Activated CD4-positive, alpha-beta T cell treated with anti-CD3 and anti-CD28 coated beads, Interleukin-2, amount 50 U/mL, for 24 hours (primary cell): Measurements from ENCODE around the gene MYO16.

Source experiments
- DNase-seq, 2 donors: peaks; one replicate each; pipeline ENCODE4 v3.0.0-alpha.2; 2020; ENCODE audit warnings: low read depth in 1 of 2, low spot score in 1 of 2

The MYO16 gene

DNA sequence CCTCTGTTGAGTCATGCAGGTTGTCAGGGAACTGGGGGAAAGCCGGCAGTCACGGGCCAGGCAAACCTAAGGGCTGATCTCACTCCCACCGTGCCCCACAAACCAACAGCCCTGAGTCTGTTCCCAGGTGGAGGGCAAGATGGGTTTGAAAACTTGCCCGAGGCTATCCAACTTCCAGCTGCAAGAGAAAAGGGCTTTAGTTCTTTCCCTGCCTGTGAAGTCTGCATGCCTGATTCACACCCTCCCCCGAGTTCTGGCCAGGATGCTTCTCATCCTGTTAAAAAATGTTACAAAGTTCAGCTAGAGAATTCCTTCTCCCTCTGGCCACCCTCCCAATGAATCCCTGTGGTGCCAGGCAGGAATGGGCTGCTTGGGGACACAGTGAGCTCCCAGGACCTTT, 33.1 kb downstream of the MYO16 start:
- DNase-seq, result no peak

DNA sequence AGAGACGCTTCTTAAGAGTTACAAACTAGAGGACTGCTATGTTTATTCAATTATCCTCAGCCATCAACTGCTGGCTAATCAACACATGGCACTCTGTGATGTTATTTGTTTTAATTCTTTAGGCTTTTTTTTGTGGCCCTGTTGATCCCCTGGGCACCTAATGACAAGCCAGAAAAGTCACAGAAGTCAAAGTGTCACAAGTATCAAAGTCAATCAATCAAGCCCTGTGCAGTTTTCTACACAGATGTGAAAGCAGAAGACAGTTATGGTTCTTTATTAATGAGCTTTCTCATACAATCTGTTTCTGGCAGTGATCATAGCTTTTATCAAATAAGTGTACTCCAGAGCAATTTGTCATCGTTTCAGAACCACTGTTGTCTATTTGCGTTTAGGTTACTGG, 34.3 kb downstream of the MYO16 start:
- DNase-seq, result no peak

DNA sequence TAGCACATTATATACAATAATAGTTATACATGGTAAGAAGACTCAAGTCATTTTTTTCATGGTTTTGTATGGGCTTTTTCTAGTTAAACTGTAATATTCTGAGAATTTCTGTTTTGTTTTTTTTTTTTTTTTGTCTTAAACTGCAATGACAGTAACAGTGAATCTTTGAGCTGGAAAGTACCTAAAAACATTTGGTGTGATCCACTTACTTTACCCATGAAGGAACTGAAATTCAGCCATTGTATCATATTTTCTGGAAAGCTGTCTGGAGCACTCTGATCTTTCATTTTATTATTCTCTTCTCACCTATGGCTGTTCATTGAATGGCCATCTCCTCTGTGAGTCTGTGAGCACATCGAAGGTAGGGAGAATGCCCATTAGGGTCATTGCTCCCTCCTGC, 37.8 kb downstream of the MYO16 start:
- DNase-seq, result no peak

DNA sequence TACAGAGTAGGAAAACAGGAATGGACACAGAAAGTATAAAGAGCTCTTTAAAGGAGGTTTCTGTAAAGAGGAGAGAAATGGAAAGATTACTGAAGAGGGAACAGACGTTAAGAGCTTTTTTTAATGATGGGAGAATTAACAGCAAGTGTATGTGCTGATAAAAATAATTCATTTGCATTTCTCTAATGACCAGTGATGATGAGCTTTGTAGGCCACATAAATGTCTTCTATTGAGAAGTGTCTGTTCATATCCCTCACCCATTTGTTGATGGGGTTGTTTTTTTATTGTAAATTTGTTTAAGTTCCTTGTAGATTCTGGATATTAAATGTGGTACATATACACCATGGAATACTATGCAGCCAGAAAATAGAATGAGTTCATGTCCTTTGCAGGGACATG, 40.0 kb downstream of the MYO16 start:
- DNase-seq, result no peak

DNA sequence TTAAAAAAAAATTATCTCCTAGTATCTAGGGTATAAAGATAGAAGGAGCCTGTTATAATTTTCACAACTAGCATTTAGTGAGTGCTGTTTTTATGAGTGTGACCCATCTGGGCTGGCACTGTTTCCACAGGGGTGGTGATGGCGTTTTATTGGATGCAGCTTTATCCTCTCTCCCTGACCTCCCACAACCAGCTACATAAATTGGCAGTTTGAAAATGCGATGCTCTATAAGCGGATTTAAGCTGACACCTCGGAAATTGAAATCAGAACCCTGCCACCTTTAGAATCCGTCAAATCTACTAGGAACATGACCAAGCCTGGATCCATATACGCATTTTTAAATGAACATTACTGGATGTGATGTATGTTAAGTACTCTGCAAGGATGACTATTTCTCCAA, 44.9 kb downstream of the MYO16 start:
- DNase-seq, result no peak

DNA sequence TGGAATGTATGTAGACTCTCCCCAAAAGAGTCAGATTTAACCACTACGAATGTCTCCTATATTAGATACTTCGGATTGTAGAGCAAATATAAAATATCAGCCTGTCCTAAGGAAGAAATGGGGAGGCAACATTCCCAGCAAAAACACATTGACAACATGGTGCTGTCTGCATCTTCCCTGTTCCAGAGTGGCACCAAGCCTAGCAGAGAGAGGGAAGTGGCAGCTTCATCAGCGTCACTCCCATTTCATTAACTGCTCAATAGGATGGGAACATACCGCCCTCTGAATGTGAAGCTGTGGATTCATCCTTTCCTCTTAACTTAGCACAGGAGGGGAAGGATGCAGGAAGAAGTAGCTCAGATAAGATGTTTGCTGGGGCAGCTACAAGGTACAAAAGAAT, 45.4 kb downstream of the MYO16 start:
- DNase-seq, result no peak

DNA sequence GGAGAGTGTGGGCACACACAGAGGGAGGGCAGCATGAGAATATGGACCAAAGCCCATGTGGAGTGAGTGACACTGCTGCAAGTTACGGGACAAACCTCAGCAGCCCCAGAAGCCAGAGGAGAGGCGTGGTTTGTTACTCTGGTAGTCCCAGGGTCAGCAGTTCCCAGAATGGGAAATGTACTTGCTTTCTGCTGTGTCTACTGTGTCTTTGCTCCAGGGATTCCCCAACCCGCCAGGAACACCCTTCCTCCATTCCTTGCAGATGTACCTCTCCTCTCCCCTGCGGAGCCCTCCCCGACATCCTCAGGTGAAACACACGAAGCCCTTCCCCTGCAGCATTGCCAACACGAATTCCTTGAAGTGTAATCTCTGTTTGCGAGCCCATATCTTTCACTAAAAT, 47.2 kb downstream of the MYO16 start:
- no peak for DNase-seq

DNA sequence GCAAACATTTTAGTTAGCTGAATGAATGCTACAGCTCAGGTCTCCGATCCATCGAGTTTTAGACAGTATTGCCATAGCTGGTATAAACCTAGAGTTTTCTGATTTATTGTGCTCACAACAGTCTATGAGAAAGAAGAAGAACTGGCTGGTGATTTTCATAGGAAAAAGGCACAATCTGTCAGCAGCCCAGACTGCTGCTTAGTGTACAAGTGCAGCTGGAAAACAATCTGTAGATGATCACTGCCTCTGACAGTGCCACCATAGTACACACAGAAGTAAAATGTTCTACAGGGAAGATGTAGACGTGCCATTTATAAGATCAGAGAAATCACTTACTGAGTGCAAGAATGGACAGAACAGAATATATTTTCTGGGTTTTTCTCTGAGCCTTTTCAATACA, 48.4 kb downstream of the MYO16 start:
- DNase-seq, result no peak

DNA sequence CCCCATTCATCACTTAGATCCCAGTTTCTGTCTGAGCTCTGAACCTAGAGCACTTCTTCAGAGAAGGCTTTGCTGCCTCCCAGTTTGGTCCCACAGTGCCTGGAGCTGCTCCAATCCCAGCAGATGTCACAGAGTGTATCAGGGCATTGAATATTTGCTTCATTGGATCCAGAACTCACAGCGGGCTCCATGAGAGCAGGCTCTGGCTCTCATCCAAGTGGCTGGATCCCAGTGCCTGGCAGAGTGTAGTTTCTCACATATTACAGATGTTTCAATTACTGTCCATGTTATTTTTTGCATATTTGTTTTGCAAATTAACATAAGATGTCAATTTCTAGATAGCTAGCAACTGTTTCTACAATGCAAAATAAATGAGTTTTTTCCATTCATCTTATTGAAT, 50.6 kb downstream of the MYO16 start:
- no peak for DNase-seq

DNA sequence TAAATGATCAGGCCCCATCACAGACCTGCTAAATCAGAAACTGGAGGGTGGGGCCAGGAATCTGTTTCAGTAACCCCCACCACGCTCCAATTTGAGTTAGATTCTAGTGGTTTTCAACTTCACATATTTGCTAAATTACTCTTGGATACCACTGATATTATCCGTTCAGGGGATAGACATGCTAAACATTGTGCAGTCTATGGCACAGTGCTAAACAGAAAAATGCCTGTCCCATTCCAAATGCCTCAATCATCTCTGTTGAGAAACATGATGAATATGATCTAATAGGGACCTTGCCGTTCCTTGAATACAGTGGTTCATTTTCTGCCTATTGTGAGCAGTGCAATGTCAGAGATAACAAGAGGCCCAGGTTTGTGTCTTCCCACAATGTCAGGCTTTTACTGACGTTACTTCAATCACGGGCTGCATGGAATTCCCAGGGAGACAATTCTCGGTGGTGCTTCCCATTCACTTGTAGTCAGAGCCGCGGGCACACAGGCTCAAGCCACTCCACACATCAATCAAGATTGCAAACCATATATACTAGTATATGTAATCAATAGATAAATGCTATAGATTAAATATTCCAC, 52.7 kb downstream of the MYO16 start:
- no peak for DNase-seq

DNA sequence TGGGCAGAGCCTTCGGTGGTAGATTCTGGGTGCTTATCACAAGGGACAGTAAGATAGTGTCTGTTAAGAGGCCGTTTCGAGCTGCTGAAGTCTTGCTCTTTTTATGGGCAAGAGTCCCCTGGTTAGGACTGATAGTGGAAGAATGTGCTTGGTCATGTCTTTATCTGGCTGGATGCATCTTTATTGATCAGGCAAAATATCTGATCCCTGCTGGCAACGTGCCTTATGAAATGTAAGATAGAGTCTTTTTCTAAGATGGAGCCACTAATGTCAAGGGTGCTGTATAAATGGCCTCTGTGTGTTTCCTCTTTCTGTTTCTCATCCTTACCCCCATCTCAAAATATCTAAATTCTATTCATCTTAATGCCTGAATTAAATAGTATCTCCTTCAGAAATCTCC, 53.3 kb downstream of the MYO16 start:
- DNase-seq, result no peak

DNA sequence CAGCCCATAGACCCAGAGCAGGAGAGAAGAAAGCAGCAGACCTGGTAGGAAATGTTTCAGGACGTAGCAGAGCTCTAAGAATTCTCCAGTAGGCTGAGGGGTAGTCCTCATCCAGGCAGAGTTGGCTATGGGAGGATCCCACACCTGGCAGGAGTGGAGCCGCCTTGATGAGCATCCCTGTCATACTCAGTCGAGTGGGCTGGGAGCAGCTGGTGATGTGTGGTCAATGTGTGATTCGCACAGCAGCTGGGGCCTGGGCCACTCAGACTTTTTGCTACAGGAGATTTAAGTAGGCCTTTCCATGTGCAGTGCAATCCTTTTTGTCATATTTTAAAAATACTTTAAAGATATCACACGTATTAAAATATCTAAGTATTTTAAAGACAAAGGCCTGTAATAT, 56.6 kb downstream of the MYO16 start:
- DNase-seq, result no peak

DNA sequence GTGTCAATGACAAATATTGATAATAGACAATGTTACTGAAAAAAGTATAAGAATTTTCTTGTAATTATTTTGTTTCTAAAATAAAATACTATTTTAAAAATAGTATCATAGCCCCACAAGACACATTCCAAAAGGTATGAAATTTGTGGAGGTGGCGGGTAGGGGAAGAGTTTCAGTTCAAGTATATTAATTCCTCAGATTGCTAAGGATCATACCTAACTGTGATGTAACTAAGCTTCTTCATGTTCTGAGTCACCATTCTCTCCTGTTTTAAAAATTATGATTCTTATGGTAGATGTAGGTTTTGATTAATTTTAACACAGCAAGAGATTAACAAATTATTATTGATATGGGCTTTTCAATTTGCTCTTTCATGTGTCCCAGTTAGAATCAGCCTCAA, 61.3 kb downstream of the MYO16 start:
- no peak for DNase-seq

DNA sequence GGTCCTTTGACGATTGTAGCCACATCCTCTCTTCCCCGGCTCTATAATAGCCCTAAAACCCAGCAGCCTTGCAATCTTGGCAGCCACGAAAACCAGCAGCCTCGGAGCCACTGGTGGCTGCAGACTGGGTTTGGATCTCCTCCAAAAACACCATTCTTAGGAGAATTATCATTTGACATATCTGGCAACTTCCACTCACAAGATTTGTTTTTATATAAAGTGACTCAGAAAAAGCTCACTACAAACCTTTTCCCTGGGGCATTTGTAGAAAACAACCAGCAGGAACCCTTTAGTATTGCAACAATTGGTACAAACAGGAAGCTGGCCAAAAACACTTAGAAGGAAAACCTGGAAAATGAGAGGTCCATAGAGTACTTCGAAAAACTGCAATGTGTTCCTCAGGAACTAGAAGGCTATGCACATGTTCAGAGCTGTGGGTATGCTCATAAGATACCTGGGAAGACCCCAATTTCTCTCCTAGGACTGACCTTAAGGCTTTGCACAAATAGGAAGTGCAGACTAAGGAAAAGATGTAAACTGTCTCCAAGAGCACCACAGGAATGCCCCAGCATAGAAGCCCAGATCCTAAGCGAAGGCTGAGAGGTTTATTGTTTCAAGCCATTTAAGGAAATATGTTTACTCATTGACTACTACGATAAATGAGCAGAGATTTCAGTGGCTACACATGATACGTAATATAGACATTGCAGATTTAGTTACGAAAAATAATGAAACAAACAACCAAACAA, 71.2 kb downstream of the MYO16 start:
- DNase-seq, result no peak

DNA sequence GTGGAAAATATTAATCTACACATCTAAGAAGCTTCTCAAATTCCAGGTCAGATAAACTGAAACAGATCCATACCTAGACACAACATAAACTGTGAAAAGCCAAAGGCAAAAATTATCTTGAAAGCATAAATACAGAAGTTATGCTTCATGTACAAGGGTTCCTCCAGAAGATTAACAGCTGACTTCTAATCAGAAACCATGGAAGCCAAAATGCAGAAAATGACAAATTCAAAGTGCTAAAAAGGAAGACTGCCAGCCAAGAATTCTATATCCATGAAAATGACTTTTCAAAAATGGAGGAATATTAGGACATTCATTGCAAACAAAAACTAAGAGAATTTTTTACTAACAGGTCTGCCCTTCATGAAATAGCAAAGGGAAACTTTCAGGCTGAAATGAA, 72.8 kb downstream of the MYO16 start:
- no peak for DNase-seq

DNA sequence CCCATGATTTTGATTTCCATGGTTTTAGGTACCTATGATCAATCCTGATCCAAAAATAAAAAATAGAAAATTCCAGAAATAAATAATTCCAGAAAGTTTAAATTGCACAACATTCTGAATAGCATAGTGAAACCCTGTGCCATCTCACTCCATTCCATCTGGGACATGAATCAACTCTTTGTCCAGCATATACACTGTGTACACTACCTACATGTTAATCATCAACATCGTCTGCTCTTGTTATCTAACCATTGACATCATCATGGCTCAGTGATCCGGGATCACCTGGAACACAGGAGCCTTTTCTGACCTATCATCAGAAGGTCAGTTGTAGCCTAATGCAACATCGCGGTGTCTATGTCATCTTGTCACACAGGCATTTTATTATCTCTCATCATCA, 75.6 kb downstream of the MYO16 start:
- DNase-seq, result no peak

DNA sequence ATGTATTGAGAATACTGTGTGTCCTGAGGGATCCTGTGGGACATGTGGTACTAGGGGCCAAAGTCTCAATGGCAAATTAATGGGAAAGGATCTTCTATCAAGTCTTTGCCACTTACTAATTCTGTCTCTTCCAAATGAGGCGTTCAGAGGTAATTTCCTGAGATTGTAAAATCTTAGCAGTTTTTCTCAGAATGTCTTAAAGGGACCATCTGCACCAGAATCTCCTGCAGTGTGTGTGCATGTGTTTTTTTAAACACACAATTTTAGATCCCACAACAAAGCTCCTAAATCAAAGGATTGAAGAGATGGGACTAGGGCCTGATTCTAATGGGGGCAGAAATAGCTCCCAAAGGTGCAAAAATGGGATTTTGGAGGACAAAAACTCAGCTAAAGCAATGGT, 78.2 kb downstream of the MYO16 start:
- DNase-seq, result no peak

DNA sequence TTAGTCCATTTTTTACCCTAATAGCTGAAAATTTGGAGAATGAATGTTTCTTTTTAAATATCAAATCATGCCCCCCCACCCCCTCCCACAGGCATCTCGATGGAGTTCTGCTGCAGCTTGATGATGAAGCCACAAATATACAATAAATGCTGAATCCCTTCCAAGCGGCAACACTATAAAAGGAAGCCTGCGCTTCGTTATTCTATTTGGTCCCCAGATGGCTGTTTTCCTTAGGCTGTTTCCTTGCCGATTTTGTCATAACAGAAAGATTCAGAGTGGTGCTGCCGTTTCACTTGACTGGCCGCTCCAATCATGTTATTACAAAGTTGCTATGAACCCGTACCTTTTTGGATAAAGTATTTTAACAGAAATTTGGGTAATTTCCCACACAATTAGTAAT, 79.5 kb downstream of the MYO16 start:
- no peak for DNase-seq

DNA sequence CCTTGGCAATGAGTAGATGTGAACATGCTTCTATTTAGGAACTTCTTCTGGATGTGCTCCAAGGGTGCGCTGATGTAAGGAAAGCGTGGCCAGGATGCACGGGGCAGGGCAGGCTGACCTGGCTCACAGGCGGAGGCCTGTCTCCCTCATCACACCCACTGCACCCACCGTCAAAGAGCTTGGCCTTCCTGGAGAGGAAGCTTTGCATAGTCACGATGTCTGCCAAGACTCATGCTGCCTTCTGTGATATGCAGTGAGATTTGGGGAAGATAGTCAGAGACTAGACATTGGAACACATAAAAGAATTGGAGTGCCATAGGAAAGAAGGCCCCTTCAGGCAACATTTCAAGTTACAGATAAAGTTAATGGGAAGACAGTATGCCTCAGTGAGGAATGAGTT, 82.0 kb downstream of the MYO16 start:
- DNase-seq, result no peak

DNA sequence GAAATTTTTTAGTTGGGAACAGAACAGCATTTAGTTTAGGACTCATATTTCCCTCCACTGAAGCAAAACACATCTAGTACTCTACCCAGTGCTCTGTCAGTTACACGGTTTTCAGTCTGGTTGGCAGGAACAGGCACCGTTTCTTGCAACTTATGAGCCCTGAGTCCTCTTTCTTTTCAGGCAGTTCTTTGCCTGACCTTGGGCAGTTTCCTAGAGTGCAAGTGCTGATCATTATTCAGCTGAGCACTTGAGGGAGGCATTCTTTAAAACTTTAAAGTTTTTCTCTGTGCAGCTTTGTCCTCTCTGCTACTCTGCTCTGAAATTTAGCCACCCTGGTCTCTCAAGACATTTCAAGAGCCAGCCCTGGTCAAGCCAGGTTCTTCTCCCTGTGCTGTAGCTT, 96.1 kb downstream of the MYO16 start:
- DNase-seq, result no peak

DNA sequence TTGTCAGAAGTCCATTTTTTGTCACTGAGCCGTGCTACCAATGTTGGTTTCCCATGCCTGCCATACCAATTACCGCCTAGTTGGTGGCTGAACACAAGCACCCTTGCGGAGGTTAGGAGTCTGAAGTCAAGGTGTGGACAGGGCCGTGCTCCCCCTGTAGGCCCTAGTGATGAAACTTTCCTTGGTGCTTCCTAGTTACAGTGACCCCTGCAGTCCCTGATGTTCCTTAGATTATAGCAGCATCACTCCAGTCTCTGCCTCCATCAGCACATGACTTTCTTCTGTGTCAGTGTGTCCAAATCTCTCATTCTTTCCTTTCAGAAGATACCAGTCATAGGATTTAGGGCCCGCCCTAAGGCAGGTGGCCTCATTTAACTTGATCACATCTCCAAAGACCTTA, 99.0 kb downstream of the MYO16 start:
- DNase-seq, result no peak

DNA sequence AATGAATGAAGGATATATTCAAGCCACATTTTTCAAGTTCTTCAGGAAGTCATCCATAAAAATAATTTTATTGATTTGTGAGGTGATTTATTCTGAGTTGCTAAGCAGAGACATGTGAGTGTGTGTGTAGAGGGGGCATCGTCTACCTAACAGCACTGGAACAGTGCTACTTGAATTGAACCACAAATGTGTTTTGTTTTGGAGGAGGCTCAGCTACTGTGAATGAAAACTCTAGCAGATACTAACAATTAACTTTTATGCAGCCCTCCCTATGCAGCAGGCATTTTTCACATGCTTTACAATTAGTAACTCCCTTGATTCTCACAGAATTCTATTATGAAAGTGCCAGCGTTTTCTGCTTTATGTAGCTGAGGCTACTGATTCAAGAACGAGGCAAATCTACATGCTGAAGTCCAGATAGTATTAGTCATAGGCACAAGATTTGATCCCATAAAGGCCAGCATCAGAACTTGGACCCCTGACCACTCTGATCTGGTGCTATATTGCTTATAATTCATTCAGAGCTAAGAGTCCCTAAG, 103.7 kb downstream of the MYO16 start:
- no peak for DNase-seq

DNA sequence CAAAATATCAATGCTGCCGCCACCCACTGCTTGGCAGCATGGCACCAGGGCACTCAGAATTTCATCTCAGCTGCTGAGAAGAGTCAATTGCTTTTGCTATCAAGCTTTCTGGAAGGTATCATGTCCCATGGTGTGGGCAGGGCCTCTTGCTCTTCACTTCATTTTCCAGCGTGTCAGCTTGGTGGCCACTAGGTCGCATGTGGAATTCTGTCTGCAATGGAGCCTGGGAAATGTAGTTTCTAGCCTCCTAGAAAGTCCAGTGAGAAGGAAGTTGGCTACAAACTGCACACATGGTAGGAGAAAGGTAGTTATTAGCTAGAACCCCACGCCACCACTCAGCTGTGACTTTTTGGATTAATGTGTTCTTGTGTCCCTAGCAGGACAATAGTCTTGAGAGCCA, 105.3 kb downstream of the MYO16 start:
- DNase-seq, result no peak
